NB4 (cell line): ENCODE measurements around the gene FEM1B.
A peak's percentile ranks its signal among the peaks of the same experiment; 100 is the strongest.

Experiments used
- CTCF ChIP-seq: IDR thresholded peaks from one replicate; pipeline ENCODE4 v1.5.1; 2012; ENCODE audit warnings: low read depth, low read length
- MYC ChIP-seq: IDR thresholded peaks from 2 replicates; pipeline ENCODE4 v1.6.1; 2011; ENCODE audit warnings: low read depth, low read length

GRCh38 chr15:68256675-68257450, 20.7 kb upstream of the FEM1B start:
- TF ChIP-seq CTCF (no peak), MYC (peak; percentile 83)
